DND-41 (cell line): ENCODE measurements around the gene PCDHGB7.
"Not testable (repeated sequence)": the region's sequence is repeated elsewhere in the genome, so short reads cannot be mapped to it uniquely, and the experiment has no call there.

Experiments used
- CTCF ChIP-seq: IDR thresholded peaks from 2 replicates; pipeline ENCODE4 v1.5.1; 2012; ENCODE audit warnings: borderline replicate concordance, low read length, moderate library complexity, mild to moderate bottlenecking; ENCODE audit not compliant: poor library complexity, severe bottlenecking; ENCODE audit errors: extremely low read depth
- EZH2 ChIP-seq: IDR thresholded peaks from 3 replicates; pipeline ENCODE4 v1.6.1; 2012; ENCODE audit warnings: borderline replicate concordance, low read depth, mild to moderate bottlenecking, moderate library complexity, low read length, inconsistent platforms; ENCODE audit not compliant: severe bottlenecking

DNA sequence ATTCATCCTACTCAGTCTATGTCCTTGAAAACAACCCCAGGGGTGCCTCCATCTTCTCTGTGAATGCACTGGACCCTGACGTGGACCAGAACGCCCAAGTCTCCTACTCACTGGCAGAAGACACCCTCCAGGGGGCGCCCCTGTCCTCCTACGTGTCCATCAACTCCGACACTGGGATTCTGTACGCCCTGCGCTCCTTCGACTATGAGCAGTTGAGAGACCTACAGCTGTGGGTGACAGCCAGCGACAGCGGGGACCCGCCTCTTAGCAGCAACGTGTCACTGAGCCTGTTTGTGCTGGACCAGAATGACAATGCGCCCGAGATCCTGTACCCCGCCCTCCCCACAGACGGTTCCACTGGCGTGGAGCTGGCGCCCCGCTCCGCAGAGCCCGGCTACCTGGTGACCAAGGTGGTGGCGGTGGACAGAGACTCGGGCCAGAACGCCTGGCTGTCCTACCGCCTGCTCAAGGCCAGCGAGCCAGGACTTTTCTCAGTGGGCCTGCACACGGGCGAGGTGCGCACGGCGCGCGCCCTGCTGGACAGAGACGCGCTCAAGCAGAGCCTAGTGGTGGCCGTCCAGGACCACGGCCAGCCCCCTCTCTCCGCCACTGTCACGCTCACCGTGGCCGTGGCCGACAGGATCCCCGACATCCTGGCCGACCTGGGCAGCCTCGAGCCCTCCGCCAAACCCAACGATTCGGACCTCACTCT, 41.9 kb upstream of the PCDHGB7 start:
- TF ChIP-seq EZH2: not testable (repeated sequence)
- peak; percentile 19 for TF ChIP-seq CTCF
